ENCODE data around the gene TOE1.

DNA sequence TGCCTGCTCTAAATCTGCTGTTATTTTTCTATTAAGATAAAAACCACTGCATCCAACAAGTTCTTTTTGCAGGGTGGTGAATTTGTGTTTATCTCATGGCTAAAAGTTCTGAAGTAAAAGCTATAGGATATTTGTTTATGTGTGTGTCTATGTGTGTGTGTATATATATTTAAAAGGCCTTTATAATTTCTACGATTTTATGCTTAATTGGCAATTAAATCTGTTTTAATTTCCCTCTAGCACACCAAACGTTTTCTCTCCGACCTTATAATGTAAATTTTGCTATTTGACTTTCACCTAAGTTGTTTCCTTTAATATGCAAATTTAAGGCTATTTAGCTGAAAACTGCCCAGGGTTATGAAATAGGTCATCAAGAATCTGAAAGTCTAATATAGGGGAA lies 33.1 kb upstream of the TOE1 start:
- TF ChIP-seq, protein P1, sequence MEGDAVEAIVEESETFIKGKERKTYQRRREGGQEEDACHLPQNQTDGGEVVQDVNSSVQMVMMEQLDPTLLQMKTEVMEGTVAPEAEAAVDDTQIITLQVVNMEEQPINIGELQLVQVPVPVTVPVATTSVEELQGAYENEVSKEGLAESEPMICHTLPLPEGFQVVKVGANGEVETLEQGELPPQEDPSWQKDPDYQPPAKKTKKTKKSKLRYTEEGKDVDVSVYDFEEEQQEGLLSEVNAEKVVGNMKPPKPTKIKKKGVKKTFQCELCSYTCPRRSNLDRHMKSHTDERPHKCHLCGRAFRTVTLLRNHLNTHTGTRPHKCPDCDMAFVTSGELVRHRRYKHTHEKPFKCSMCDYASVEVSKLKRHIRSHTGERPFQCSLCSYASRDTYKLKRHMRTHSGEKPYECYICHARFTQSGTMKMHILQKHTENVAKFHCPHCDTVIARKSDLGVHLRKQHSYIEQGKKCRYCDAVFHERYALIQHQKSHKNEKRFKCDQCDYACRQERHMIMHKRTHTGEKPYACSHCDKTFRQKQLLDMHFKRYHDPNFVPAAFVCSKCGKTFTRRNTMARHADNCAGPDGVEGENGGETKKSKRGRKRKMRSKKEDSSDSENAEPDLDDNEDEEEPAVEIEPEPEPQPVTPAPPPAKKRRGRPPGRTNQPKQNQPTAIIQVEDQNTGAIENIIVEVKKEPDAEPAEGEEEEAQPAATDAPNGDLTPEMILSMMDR (conservative IDR thresholded peaks at IDR 0.05; ENCODE audit: low read depth, low read length) = no peak
- no peak for TF ChIP-seq EZH2phosphoT487 (IDR thresholded peaks at IDR 0.05; ENCODE audit: borderline replicate concordance, low read length)
- TF ChIP-seq EZH2 (IDR thresholded peaks at IDR 0.05; ENCODE audit: low read length, unreplicated experiment) = no peak
